PC-9 (cell line): ENCODE results near the gene PALM. TPM values are rescaled to one million over a fixed set of nuclear protein-coding genes. Genes with fewer than 3 reads are reported as not detected.

Experiments
- BruUV-seq: library from RNA; stranded (reverse); fragments of 400-500 nt; replicated peaks from 2 replicates; lab custom pipeline; 2021; lab: Mats Ljungman, UMichigan
- CTCF ChIA-PET: fragments of 300-600 bp; sonication (Branson Sonifier 250); formaldehyde crosslinking; loops from one replicate; lab custom pipeline; 2022; ENCODE audit warnings: antibody characterized with exemption; lab: Charles Lee
- POLR2A ChIA-PET: fragments of 300-600 bp; sonication (Branson Sonifier 250); formaldehyde crosslinking; loops from one replicate; lab custom pipeline; 2022; ENCODE audit warnings: antibody characterized with exemption; ENCODE audit not compliant: unreplicated experiment; lab: Charles Lee
- DNase-seq, 2 experiments: peaks; one replicate each; pipeline versions ENCODE4 v3.0.0 to v3.0.0-alpha.2; 2015 to 2022; ENCODE audit warnings: mixed read lengths in 1 of 2
- H2AFZ ChIP-seq: fragments of 200-600 bp; sonication (generic); 2 replicates; pipeline ENCODE4 v1.8.1; 2017; ENCODE audit warnings: antibody characterized with exemption
- H3F3A ChIP-seq: fragments of 200-600 bp; sonication (generic); 2 replicates; pipeline ENCODE4 v1.8.1; 2017; ENCODE audit warnings: antibody characterized with exemption, mild to moderate bottlenecking, low read depth; ENCODE audit not compliant: insufficient read depth
- H3K27ac ChIP-seq: fragments of 200-600 bp; sonication (generic); 2 replicates; pipeline ENCODE4 v1.6.1; 2016; ENCODE audit warnings: mixed run types
- H3K27me3 ChIP-seq: fragments of 200-600 bp; sonication (generic); 2 replicates; pipeline ENCODE4 v1.6.1; 2016; ENCODE audit warnings: low read depth, mixed run types; ENCODE audit not compliant: insufficient read depth
- H3K36me3 ChIP-seq: fragments of 200-600 bp; sonication (generic); 2 replicates; pipeline ENCODE4 v1.6.1; 2016; ENCODE audit warnings: low read depth, mixed run types
- H3K4me1 ChIP-seq: fragments of 200-600 bp; sonication (generic); replicated peaks from 2 replicates; pipeline ENCODE4 v1.6.1; 2016; ENCODE audit warnings: mixed run types; ENCODE audit not compliant: insufficient read depth
- H3K4me2 ChIP-seq: fragments of 200-600 bp; sonication (generic); 2 replicates; pipeline ENCODE4 v1.6.1; 2017; ENCODE audit warnings: mixed run types
- H3K4me3 ChIP-seq: fragments of 200-600 bp; sonication (generic); 2 replicates; pipeline ENCODE4 v1.6.1; 2016; ENCODE audit warnings: mixed run types
- H3K79me2 ChIP-seq: fragments of 200-600 bp; sonication (generic); 2 replicates; pipeline ENCODE4 v1.6.1; 2017; ENCODE audit warnings: low read depth, mixed run types
- H3K9me2 ChIP-seq: fragments of 200-600 bp; sonication (generic); 2 replicates; pipeline ENCODE4 v1.8.1; 2017; ENCODE audit warnings: mild to moderate bottlenecking; ENCODE audit not compliant: insufficient read depth
- H3K9me3 ChIP-seq: fragments of 200-600 bp; sonication (generic); 2 replicates; pipeline ENCODE4 v1.8.1; 2016; ENCODE audit warnings: low read depth; ENCODE audit not compliant: insufficient read depth
- H4K20me1 ChIP-seq: fragments of 200-600 bp; sonication (generic); 2 replicates; pipeline ENCODE4 v1.8.1; 2017; ENCODE audit not compliant: insufficient read depth
- CTCF ChIP-seq: fragments of 200-600 bp; sonication (generic); conservative IDR thresholded peaks from 2 replicates; pipeline ENCODE4 v1.6.1; 2017; ENCODE audit warnings: mixed run types, antibody characterized with exemption, mild to moderate bottlenecking, moderate library complexity
- EZH2 ChIP-seq: fragments of 200-600 bp; sonication (generic); IDR thresholded peaks from 2 replicates; pipeline ENCODE4 v1.8.0; 2017; ENCODE audit warnings: antibody characterized with exemption, low read depth
- intact Hi-C: fragments of 100-400 bp; cut with micrococcal nuclease; formaldehyde crosslinking; loops from one replicate; pipeline ENCODE4 v1.10.0; 2022; ENCODE audit not compliant: unreplicated experiment
- total RNA-seq: library from RNA; stranded (reverse); gene quantifications from 2 replicates; pipeline ENCODE4 v1.2.3, GENCODE V29; 2021

The PALM gene
- total RNA-seq, 1 experiment from 2014 or later, result 1.8 TPM

DNA sequence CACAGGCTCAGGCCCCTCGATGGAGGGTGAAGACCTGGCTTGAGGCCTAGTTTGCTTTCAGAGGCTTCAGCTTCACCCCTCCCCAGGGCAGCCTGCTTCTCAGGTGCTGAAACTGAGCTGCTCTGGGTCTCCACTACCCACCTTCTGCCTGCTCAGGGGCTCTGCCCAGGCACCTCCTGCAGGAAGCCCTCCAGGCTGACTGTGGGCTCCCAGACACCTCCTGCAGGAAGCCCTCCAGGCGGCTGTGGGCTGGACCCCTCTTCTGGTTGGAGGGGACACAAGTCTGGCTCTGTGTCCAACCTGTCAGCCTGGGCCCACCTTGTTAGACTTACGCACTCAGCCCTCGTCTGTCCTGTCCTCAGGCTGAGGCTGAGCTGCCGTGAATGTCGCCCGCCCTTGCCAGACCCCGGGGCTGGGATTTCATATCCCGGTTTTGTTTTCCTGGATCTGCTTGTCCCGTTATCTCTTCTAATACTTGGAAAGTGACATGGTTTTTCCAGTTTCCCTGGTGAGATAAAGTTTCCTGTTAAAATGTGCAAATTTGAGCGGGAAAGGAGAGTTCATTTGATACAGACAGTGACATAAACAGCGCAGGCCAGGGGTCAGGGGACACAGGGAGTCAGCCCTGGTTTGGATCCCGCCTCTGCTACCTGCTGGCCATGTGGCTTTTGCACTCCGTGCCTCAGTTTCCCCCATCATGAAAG, 21.4 kb downstream of the PALM start:
- Histone ChIP-seq H3K9me3 (no peaks in the 10 kb centered on the region), H3K27me3 (no peaks in the 10 kb centered on the region), H3K79me2 (no peaks in the 10 kb centered on the region), H2AFZ (no peak overlapping the region), H3F3A (peaks cover 17% of the 10 kb centered on the region; the same call in 1 of the 2 replicates), H3K27ac (no peak overlapping the region), H3K4me3 (no peak overlapping the region), H3K4me2 (no peak overlapping the region), H4K20me1 (no peaks in the 10 kb centered on the region), H3K9me2 (no peaks in the 10 kb centered on the region), H3K4me1 (no peaks in the 10 kb centered on the region), H3K36me3 (no peaks in the 10 kb centered on the region)
- DNase-seq, result no peak
- TF ChIP-seq EZH2 (no peak), CTCF (no peak)
- intact Hi-C loops, result no loop called here
- ChIA-PET POLR2A (no interaction called here), CTCF (interaction anchor here (0.7 kb wide), 1 partner anchor 51 kb away, joined by 3 read pairs; no protein-coding TSS in a partner anchor)
- BruUV-seq, result no TSS peak

DNA sequence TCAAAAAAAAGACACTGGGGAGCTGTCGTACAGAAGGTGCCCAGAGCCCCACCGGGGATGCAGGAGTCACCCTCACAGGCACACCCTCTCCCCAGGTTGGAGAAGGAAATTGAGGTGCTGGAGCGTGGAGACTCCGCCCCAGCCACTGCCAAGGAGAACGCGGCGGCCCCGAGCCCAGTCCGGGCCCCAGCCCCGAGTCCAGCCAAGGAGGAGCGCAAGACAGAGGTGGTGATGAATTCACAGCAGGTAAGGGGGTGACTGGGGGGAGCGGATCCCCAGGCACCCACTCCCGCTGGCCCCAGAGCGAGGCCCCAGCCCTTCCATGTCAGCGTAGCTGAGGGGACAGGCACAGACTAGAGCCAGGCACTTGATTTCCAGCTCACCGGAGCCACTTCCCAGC, 22.3 kb downstream of the PALM start:
- H3K9me3 ChIP-seq, result no peaks in the 10 kb centered on the region
- H3F3A ChIP-seq, result peaks cover 17% of the 10 kb centered on the region; the same call in 1 of the 2 replicates
- no peak overlapping the region for H2AFZ ChIP-seq
- H3K27ac ChIP-seq, result no peak overlapping the region
- H3K4me1 ChIP-seq, result no peaks in the 10 kb centered on the region
- intact Hi-C loops, result no loop called here
- no peaks in the 10 kb centered on the region for H4K20me1 ChIP-seq
- H3K4me3 ChIP-seq, result no peak overlapping the region
- no peak overlapping the region for H3K4me2 ChIP-seq
- no peak for TF ChIP-seq CTCF
- TF ChIP-seq EZH2, result no peak
- no peaks in the 10 kb centered on the region for H3K27me3 ChIP-seq
- H3K36me3 ChIP-seq, result no peaks in the 10 kb centered on the region
- no peaks in the 10 kb centered on the region for H3K9me2 ChIP-seq
- ChIA-PET POLR2A (no interaction called here), CTCF (no interaction called here)
- DNase-seq, result no peak
- no peaks in the 10 kb centered on the region for H3K79me2 ChIP-seq
- BruUV-seq, result no TSS peak

GRCh38 chr19:732148-733069, 23.7 kb downstream of the PALM start:
- Histone ChIP-seq H3K9me2 (no peaks in the 10 kb centered on the region), H4K20me1 (no peaks in the 10 kb centered on the region), H3K4me3 (no peak overlapping the region), H3K4me1 (no peaks in the 10 kb centered on the region), H3F3A (peaks cover 17% of the 10 kb centered on the region; the same call in 1 of the 2 replicates), H3K9me3 (no peaks in the 10 kb centered on the region), H3K27me3 (no peaks in the 10 kb centered on the region), H3K79me2 (no peaks in the 10 kb centered on the region), H2AFZ (no peak overlapping the region), H3K4me2 (no peak overlapping the region), H3K27ac (no peak overlapping the region), H3K36me3 (no peaks in the 10 kb centered on the region)
- no peak for TF ChIP-seq CTCF
- TF ChIP-seq EZH2, result no peak
- BruUV-seq, result no TSS peak
- ChIA-PET CTCF (no interaction called here), POLR2A (no interaction called here)
- DNase-seq, result no peak
- intact Hi-C loops, result no loop called here
